NCI-H82 (cell line): ENCODE measurements around the gene BICDL1.

Experiments used
- DNase-seq: peaks from one replicate; lab custom pipeline; 2025; lab: John Stamatoyannopoulos, UW

BICDL1 gene

GRCh38 chr12:120054293-120054692, 65.3 kb downstream of the BICDL1 start:
- DNase-seq: no peak

GRCh38 chr12:120055231-120056000, 66.4 kb downstream of the BICDL1 start:
- DNase-seq: no peak

- DNase-seq: no peak
These were observed 67.7 kb downstream of the BICDL1 start for GRCh38 chr12:120056739-120057138.

- DNase-seq: no peak
These were observed 71.2 kb downstream of the BICDL1 start for GRCh38 chr12:120060196-120060595.

GRCh38 chr12:120060717-120061116, 71.7 kb downstream of the BICDL1 start:
- no peak for DNase-seq

- no peak for DNase-seq
These were observed 72.7 kb downstream of the BICDL1 start for GRCh38 chr12:120061575-120062214.

- DNase-seq: no peak
These were observed 74.0 kb downstream of the BICDL1 start for GRCh38 chr12:120062976-120063579.

- no peak for DNase-seq
These were observed 75.3 kb downstream of the BICDL1 start for GRCh38 chr12:120064054-120064940.

GRCh38 chr12:120065472-120065871, 76.4 kb downstream of the BICDL1 start:
- DNase-seq: no peak

- DNase-seq: no peak
These were observed 77.3 kb downstream of the BICDL1 start for GRCh38 chr12:120066341-120066740.

GRCh38 chr12:120067084-120067869, 78.2 kb downstream of the BICDL1 start:
- DNase-seq: no peak

- DNase-seq: no peak
These were observed 78.9 kb downstream of the BICDL1 start for GRCh38 chr12:120067901-120068300.

GRCh38 chr12:120069278-120069677, 80.2 kb downstream of the BICDL1 start:
- no peak for DNase-seq

- DNase-seq: no peak
These were observed 82.5 kb downstream of the BICDL1 start for GRCh38 chr12:120071493-120072020.

GRCh38 chr12:120072472-120073249, 83.6 kb downstream of the BICDL1 start:
- DNase-seq: no peak

GRCh38 chr12:120075034-120075616, 86.1 kb downstream of the BICDL1 start:
- DNase-seq: no peak

- no peak for DNase-seq
These were observed 87.6 kb downstream of the BICDL1 start for GRCh38 chr12:120076651-120077050.

GRCh38 chr12:120077260-120077659, 88.2 kb downstream of the BICDL1 start:
- no peak for DNase-seq

- DNase-seq: no peak
These were observed 89.8 kb downstream of the BICDL1 start for GRCh38 chr12:120078868-120079267.
